ENCODE results near the gene MAB21L4. TPM values are rescaled to one million over a fixed set of nuclear protein-coding genes. Genes with fewer than 3 reads are reported as not detected.

MAB21L4 gene
- total RNA-seq, 1 experiment from 2014 or later = not detected

GRCh38 chr2:240920783-240921231 lies 24.9 kb upstream of the MAB21L4 start:
- intact Hi-C loops (cut with micrococcal nuclease) = no loop called here
- Histone ChIP-seq H3K79me2 (ENCODE audit: insufficient read depth, low read length) (no peaks in the 10 kb centered on the region), H3K9me2 (ENCODE audit: insufficient read depth) (no peaks in the 10 kb centered on the region), H4K20me1 (ENCODE audit: insufficient read depth) (no peaks in the 10 kb centered on the region), H3K9ac (ENCODE audit: low read length) (no peak overlapping the region), H3K27me3 (ENCODE audit: insufficient read depth, low read length) (no peaks in the 10 kb centered on the region), H3K36me3 (ENCODE audit: control insufficient read depth in 1 of 2, insufficient read depth in 2 of 2, low read length in 2 of 2) (no peaks in the 10 kb centered on the region), H3K27ac (ENCODE audit: low read depth, low read length) (no peak overlapping the region), H2AFZ (ENCODE audit: low read depth, low read length, poor library complexity, severe bottlenecking) (no peak overlapping the region), H3K4me2 (ENCODE audit: low read length) (peak overlapping the region; percentile 33; the same call in 1 of the 2 replicates), H3K4me3 (replicated peaks in 1 of 2; ENCODE audit: low read depth in 1 of 2, low read length in 2 of 2) (no peak overlapping the region), H3K4me1 (ENCODE audit: control insufficient read depth in 1 of 2, insufficient read depth in 2 of 2, low read length in 2 of 2) (peaks cover 5 to 22% of the 10 kb centered on the region in 2 experiments; a peak in 3 of 4 replicates), H3K9me3 (ENCODE audit: control insufficient read depth in 1 of 2, insufficient read depth in 1 of 2, low read depth in 1 of 2, low read length in 2 of 2) (no peaks in the 10 kb centered on the region)
- ATAC-seq (no peak), DNase-seq (ENCODE audit: low read depth, low spot score) (no peak)
- CTCF ChIA-PET = no interaction called here
- RAD21 ChIA-PET (ENCODE audit: low non-redundant PET in 1 of 2, low total read pairs in 2 of 2, uncharacterized antibody in 2 of 2, unreplicated experiment in 2 of 2) = no interaction called here
- POLR2A ChIA-PET = no interaction called here
- TF ChIP-seq CTCF (IDR thresholded peaks at IDR 0.05 in 2 of 3, conservative IDR thresholded peaks at IDR 0.05 in 1 of 3; ENCODE audit: borderline replicate concordance in 1 of 3, insufficient read depth in 1 of 3, low read depth in 2 of 3, low read length in 2 of 3) (no peak), JUND (IDR thresholded peaks at IDR 0.05) (no peak), REST (IDR thresholded peaks at IDR 0.05; ENCODE audit: low read depth) (no peak), ELF1 (IDR thresholded peaks at IDR 0.05; ENCODE audit: borderline replicate concordance, low read depth) (no peak), EZH2 (IDR thresholded peaks at IDR 0.05) (no peak), CBX3 (IDR thresholded peaks at IDR 0.05; ENCODE audit: low read depth) (no peak), TCF7L2 (IDR thresholded peaks at IDR 0.05; ENCODE audit: borderline replicate concordance, extremely low read depth, insufficient read depth, insufficient read length) (no peak), MAX (IDR thresholded peaks at IDR 0.05) (no peak), EZH2phosphoT487 (IDR thresholded peaks at IDR 0.05; ENCODE audit: borderline replicate concordance) (no peak), POLR2A (IDR thresholded peaks at IDR 0.05; ENCODE audit: borderline replicate concordance, extremely low read depth, insufficient read depth, insufficient read length) (no peak)
- no TSS peak for BruUV-seq (replicated peaks)
